Measurements from ENCODE around the gene CPT1C. TPM values are rescaled to one million over a fixed set of nuclear protein-coding genes. Genes with fewer than 3 reads are reported as not detected.

The CPT1C gene
- polyA plus RNA-seq, 2 of the 4 experiments (the other 2 are of a cell fraction): 8.5 to 15.4 TPM

DNA sequence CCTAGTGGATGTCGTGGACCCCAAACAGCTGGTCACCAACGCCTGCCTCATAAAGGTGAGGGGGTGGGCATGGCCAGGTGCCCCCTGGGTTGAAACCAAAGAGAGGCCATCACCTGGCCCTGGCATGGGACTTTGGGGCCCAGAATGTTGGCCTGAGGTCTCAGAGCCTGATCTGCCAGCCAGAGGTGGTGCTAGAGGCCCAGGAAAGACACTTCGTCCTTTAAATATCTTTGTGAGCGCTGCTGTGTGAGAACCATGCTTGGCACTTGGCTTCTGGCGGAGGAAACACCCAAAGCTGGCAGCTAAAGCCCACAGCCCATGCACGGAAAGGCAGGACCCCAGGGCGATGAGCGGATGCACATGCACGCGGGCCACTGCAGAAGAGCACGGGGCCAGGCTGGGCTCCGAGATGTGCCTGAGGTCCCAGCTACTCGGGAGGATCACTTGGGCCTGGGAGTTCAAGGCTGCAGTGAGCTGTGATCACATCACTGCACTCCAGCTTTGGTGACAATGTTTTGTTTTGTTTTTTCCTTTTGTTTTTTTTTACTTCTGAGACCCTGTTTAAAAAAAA is 5.8 kb upstream of the CPT1C start:
- Histone ChIP-seq H3K27ac (0 out of 6 replicates have a peak overlapping the region, but pooled peaks of 1 of the 2 experiments have one; percentile 2), H3K4me3 (no peak overlapping the region), H3K9me3 (no peaks in the 10 kb centered on the region), H3K4me2 (no peak overlapping the region), H3K4me1 (peaks cover 20% of the 10 kb centered on the region)
- FAIRE-seq (no peak), ATAC-seq (peak in 1 of 2 experiments; percentile 6; a peak in 2 of 6 replicates), DNase-seq (ENCODE audit: low read depth in 1 of 2, low spot score in 1 of 2) (no peak)
- WGBS (ENCODE audit: missing lambda C conversion rate): 94% methylated on average over 13 of the region's 13 CpGs
- POLR2A ChIA-PET: interaction anchor here (1.0 to 2.6 kb wide), 4 partner anchors 9 to 80 kb away, joined by 3 to 13 read pairs (median 3); partner anchors contain the start of gene PRMT1
- TF ChIP-seq RAD21 (conservative IDR thresholded peaks at IDR 0.05 in 1 of 2, IDR thresholded peaks at IDR 0.05 in 1 of 2) (peak in 1 of 2 experiments; percentile 28; a peak in 1 of 5 replicates), CBX8 (IDR thresholded peaks at IDR 0.05) (no peak), CBX2 (IDR thresholded peaks at IDR 0.05; ENCODE audit: borderline replicate concordance, low read depth) (no peak)
- CTCF ChIA-PET: interaction anchor here (0.6 to 5.5 kb wide), 34 partner anchors 8 to 451 kb away, joined by 3 to 42 read pairs (median 4); partner anchors contain the start of genes FUZ, RRAS and TSKS

DNA sequence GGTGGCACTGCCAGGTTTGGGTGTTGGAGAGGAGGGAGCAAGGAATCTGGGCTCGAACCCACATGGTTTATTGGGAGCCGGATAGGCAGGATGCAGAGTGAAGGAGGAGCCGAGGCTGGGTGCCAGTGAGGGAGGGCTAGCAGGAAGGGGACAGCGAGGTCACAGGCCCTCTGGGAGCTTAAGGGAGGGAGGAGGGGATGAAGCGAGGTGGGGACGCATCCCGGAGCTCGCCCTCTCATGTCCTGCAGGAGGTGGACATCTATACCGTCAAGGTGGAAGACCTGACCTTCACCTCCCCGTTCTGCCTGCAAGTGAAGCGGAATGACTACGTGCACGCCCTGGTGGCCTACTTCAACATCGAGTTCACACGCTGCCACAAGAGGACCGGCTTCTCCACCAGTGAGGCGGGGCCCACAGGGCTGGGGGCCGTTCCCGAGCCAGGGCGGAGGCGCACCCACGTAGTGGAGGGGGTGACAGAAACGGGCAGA is 5.0 kb upstream of the CPT1C start:
- DNase-seq (ENCODE audit: low read depth in 1 of 2, low spot score in 1 of 2) (no peak), FAIRE-seq (no peak), ATAC-seq (no peak)
- no peak for TF ChIP-seq NR3C1 (IDR thresholded peaks at IDR 0.05)
- peak; percentile 54; the same call in 1 of the 2 replicates for TF ChIP-seq FOSB (CRISPR knock-in tag; IDR thresholded peaks at IDR 0.05)
- Histone ChIP-seq H3K9me3 (no peaks in the 10 kb centered on the region), H3K4me2 (no peak overlapping the region), H3K4me3 (no peak overlapping the region), H3K27ac (no peak overlapping the region), H3K4me1 (peaks cover 12% of the 10 kb centered on the region)
- CTCF ChIA-PET: interaction anchor here (0.7 to 5.5 kb wide), 16 partner anchors 8 to 161 kb away, joined by 3 to 42 read pairs (median 4); partner anchors contain the start of gene FUZ
- POLR2A ChIA-PET: interaction anchor here (1.0 to 2.6 kb wide), 2 partner anchors 9 to 45 kb away, joined by 3 to 13 read pairs; partner anchors contain the start of gene PRMT1
- WGBS (ENCODE audit: missing lambda C conversion rate): 88% methylated on average over 23 of the region's 23 CpGs

DNA sequence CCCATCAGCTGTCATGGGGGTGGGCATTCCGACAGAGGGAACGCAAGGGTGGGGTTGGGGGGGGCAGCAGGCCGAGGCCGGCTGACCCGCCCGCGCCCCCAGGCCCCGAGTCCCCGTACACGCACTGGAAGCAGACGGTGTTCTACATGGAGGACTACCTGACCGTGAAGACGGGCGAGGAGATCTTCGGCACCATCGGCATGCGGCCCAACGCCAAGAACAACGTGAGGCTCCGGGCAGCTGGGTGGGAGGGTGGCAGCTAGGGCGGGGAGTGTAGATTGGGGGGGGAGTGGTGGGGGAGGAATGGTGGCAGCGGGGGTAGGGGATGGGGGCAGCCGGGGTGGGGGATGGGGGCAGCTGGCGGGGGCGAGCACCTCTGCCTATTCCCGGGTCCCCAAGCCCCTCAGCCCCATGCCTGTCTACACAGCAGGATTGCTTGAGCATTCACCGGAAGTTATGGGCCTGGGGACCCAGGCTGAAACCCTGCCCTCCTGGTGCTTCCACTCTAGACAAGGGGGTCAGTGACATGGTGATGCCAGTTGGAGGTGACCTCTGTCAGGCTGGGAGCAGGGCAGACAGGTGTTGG is 4.3 kb upstream of the CPT1C start:
- 92% methylated on average over 22 of the region's 27 CpGs for WGBS (ENCODE audit: missing lambda C conversion rate)
- FAIRE-seq (no peak), ATAC-seq (no peak), DNase-seq (ENCODE audit: low read depth in 1 of 2, low spot score in 1 of 2) (no peak)
- no peak for TF ChIP-seq PHF8 (IDR thresholded peaks at IDR 0.05; ENCODE audit: borderline replicate concordance, low read depth)
- Histone ChIP-seq H3K27ac (no peak overlapping the region), H3K9me3 (no peaks in the 10 kb centered on the region), H3K4me3 (no peak overlapping the region), H3K4me2 (no peak overlapping the region), H3K4me1 (peaks cover 9% of the 10 kb centered on the region; the same call in 1 of the 3 replicates)
- CTCF ChIA-PET: interaction anchor here (0.7 to 5.5 kb wide), 12 partner anchors 8 to 158 kb away, joined by 3 to 42 read pairs (median 4); no protein-coding TSS in a partner anchor
- POLR2A ChIA-PET: interaction anchor here (2.6 kb wide), 1 partner anchor 10 kb away, joined by 13 read pairs; the partner anchor contains the start of gene PRMT1

DNA sequence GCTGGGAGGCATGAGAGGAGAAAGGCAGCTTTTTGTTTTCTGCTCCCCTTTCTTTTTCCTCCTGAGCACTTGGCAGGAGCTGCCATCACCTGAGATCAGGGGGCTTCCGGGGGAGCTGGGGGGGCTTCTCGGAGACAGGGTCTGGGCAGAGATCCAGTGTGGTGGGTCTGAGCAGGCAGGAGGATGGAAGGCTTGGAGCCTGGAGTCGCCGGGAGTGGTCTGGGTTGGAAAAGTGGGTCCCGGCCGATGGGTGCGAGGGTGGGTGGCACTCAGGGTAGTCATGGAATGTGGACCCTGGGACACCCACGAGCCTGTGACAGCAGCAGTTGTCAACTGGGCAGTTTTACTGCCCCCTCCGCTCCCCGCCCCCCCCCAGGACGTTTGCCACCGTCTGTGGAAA is 3.8 kb upstream of the CPT1C start:
- CTCF ChIA-PET: interaction anchor here (0.9 to 5.5 kb wide), 10 partner anchors 8 to 117 kb away, joined by 3 to 42 read pairs (median 4); no protein-coding TSS in a partner anchor
- POLR2A ChIA-PET: no interaction called here
- FAIRE-seq: no peak
- TF ChIP-seq ZSCAN20 (CRISPR knock-in tag; IDR thresholded peaks at IDR 0.05): no peak
- no peak for TF ChIP-seq PHF8 (IDR thresholded peaks at IDR 0.05; ENCODE audit: borderline replicate concordance, low read depth)
- TF ChIP-seq HOXB13 (CRISPR knock-in tag; IDR thresholded peaks at IDR 0.05; ENCODE audit: low read depth): no peak
- TF ChIP-seq HEYL (CRISPR knock-in tag; IDR thresholded peaks at IDR 0.05): no peak
- TF ChIP-seq JUNB (IDR thresholded peaks at IDR 0.05): no peak
- no peak for TF ChIP-seq TP53 (CRISPR knock-in tag; IDR thresholded peaks at IDR 0.05)
- TF ChIP-seq, protein P1, sequence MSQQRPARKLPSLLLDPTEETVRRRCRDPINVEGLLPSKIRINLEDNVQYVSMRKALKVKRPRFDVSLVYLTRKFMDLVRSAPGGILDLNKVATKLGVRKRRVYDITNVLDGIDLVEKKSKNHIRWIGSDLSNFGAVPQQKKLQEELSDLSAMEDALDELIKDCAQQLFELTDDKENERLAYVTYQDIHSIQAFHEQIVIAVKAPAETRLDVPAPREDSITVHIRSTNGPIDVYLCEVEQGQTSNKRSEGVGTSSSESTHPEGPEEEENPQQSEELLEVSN (IDR thresholded peaks at IDR 0.05; ENCODE audit: borderline replicate concordance, low read depth): no peak
- no peak for TF ChIP-seq HDAC2 (IDR thresholded peaks at IDR 0.05)
- no peak for TF ChIP-seq RAD21 (conservative IDR thresholded peaks at IDR 0.05 in 1 of 2, IDR thresholded peaks at IDR 0.05 in 1 of 2)
- TF ChIP-seq POLR2AphosphoS2 (conservative IDR thresholded peaks at IDR 0.05; ENCODE audit: low read length): no peak
- no peak for TF ChIP-seq SMC3 (IDR thresholded peaks at IDR 0.05)
- TF ChIP-seq, protein P2, sequence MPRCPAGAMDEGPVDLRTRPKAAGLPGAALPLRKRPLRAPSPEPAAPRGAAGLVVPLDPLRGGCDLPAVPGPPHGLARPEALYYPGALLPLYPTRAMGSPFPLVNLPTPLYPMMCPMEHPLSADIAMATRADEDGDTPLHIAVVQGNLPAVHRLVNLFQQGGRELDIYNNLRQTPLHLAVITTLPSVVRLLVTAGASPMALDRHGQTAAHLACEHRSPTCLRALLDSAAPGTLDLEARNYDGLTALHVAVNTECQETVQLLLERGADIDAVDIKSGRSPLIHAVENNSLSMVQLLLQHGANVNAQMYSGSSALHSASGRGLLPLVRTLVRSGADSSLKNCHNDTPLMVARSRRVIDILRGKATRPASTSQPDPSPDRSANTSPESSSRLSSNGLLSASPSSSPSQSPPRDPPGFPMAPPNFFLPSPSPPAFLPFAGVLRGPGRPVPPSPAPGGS (IDR thresholded peaks at IDR 0.05): no peak
- Histone ChIP-seq H3K4me2 (no peak overlapping the region), H3K4me1 (peaks cover 9% of the 10 kb centered on the region; the same call in 1 of the 3 replicates), H3K9me3 (no peaks in the 10 kb centered on the region), H3K27ac (no peak overlapping the region), H3K4me3 (no peak overlapping the region)
- WGBS (ENCODE audit: missing lambda C conversion rate): 77% methylated on average over 10 of the region's 12 CpGs
- no peak for ATAC-seq
- DNase-seq (ENCODE audit: low read depth in 1 of 2, low spot score in 1 of 2): no peak
